ENCODE measurements around the gene INSL6.
"Not testable (repeated sequence)": the region's sequence is repeated elsewhere in the genome, so short reads cannot be mapped to it uniquely, and the experiment has no call there.

Gene INSL6, protein sequence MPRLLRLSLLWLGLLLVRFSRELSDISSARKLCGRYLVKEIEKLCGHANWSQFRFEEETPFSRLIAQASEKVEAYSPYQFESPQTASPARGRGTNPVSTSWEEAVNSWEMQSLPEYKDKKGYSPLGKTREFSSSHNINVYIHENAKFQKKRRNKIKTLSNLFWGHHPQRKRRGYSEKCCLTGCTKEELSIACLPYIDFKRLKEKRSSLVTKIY

DNA sequence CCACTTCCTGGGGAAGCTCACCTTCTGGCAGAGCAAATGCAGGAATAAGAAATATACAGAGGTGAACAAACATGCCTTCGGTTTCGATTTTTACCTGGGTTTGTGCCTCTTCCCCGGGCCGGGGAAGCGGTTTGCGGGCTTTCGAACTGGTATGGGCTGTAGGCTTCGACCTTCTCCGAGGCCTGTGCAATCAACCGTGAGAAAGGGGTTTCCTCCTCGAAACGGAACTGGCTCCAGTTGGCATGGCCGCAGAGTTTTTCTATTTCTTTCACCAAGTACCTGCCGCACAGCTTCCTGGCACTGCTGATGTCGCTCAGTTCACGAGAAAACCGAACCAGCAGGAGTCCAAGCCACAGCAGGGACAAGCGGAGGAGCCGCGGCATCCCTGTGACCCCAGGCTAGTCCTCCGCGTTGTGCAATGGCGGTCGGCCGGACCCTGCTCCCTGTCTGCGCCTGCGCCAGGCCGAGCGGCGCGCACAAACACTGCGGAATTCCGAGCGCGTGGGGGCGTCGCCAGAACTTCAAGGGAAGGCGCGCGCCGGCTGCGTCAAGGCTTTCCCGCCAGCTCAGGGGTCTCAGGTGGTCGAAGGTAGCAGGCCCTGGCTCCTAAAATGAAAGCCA, at the start of gene INSL6:
Gene INSL6, minus strand, starts transcription at position 420 of the 621 bp plus-strand sequence. Its CDS starts 37 bp downstream, at position 383.
- FAIRE-seq (no peak), DNase-seq (ENCODE audit: extremely low spot score, insufficient read length, low read depth) (no peak)

DNA sequence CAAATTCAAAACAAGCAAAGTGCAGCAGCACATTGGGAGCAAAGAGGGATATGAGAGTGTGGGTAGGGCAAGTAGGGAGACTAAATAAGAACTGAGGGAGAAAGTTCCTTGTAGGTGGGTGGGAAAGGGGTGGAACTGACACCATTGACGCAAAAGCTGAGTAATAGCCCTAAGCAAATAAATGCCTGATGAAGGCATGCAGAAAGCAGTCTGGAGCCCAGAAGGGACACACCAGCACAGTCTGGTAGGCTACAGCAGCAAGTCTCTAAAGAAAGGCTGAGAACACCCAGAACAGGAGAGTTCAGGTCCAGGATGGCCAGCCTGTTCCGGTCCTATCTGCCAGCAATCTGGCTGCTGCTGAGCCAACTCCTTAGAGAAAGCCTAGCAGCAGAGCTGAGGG, 45.8 kb upstream of the INSL6 start, which contains the start of gene INSL4:
Gene INSL4, plus strand, starts transcription at position 208 of the 400 bp plus-strand sequence. Its CDS starts 105 bp downstream, at position 313.
- no peak for DNase-seq (ENCODE audit: extremely low spot score, insufficient read length, low read depth)
- FAIRE-seq = no peak

DNA sequence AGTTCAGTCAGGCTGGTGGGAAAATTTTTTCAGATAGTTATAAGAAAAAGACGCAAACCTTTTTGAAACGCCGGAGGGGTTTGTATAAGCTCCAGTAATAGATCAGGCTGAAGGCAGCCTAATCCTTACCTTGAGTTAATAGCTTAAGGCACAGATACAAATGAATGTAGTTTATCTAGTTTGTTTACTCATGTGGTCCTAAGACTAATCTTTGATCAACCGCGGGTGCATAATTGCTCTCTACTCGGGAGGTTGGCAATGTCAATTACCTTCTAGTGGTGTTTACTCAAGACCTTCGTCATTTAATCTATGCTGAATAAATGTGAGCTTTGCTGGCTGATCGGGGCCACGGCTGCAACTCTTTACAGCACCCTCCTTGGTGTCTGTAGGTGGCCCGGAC, 45.1 kb upstream of the INSL6 start:
- DNase-seq (ENCODE audit: extremely low spot score, insufficient read length, low read depth) = no peak
- FAIRE-seq = no peak

DNA sequence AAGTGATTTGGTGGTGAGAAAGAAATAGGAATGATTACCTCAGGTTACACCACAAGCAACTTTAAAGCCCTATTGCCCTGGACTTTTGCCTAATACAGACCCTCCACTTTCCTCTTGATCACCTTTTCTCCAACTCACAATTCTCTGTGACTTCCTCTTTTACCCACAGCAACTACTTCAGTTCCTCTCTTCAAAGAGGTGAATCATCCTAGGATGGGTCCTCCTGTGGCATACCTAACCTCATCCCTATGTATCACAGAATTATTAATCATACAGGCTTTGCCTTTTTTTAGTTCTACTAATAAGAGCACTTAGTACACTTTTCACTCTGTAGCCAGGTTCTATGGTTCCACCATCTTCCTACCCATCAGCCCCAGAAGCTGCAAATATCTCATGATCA, 19.6 kb upstream of the INSL6 start:
- FAIRE-seq (no peak), DNase-seq (ENCODE audit: extremely low spot score, insufficient read length, low read depth) (no peak)

DNA sequence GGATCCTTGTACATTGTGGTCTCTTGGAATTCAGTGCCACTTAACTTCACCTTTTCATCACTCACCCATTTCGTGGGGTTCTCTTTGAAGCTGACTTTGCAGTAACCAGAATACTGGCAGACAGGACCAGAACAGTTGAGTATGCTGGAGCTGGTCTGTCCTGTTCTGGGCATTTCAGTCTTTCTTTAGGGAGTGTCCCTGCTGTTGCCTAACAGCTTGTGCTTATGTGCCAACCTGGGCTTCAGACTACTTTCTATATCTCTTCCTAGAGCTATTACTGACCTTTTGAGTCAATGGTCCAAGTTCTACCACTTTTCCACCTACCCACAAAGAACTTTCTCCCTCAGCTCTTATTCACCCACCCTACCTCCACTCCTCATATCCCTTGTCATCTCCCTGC, 10.0 kb upstream of the INSL6 start:
- DNase-seq (ENCODE audit: extremely low spot score, insufficient read length, low read depth) (no peak), FAIRE-seq (no peak)

DNA sequence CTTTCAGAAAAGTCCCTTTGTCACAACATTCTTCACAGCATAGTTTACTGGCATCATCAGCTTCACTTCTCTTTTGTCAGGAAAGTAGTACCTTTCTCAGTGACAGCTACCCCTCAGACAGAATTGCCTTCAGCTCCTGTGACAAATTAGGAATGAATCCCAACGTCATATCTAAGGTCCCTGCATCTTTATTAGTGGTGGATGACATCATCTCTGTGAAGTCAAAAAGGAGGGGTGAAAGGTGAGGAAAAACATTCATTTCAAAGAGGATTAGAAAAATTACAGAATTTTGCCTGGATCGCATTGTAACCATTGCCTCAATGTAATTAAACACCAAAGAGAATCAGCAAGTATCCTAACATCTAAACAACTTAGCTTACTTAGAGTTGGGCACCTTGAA, 7.9 kb upstream of the INSL6 start:
- DNase-seq (ENCODE audit: extremely low spot score, insufficient read length, low read depth) = no peak
- no peak for FAIRE-seq

DNA sequence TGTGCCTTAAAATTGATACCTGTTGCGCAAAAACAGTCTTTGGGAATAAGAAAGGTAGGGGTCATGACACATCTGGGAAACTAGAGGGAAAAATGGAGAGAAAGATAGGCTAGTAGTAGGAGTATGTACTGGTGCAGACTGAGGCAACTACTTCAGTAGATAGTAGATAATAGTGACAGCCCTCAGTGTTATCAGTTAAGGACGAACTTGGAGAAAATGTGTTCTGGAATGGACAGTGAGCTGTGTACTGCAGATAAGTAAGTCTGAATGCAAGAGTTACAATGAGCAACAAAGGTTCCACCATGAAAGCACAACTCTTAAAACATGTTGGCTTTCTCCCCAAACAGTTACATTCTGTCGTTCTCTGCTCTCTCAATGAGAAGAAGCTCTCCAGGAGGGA, 6.5 kb upstream of the INSL6 start:
- DNase-seq (ENCODE audit: extremely low spot score, insufficient read length, low read depth) = no peak
- no peak for FAIRE-seq

DNA sequence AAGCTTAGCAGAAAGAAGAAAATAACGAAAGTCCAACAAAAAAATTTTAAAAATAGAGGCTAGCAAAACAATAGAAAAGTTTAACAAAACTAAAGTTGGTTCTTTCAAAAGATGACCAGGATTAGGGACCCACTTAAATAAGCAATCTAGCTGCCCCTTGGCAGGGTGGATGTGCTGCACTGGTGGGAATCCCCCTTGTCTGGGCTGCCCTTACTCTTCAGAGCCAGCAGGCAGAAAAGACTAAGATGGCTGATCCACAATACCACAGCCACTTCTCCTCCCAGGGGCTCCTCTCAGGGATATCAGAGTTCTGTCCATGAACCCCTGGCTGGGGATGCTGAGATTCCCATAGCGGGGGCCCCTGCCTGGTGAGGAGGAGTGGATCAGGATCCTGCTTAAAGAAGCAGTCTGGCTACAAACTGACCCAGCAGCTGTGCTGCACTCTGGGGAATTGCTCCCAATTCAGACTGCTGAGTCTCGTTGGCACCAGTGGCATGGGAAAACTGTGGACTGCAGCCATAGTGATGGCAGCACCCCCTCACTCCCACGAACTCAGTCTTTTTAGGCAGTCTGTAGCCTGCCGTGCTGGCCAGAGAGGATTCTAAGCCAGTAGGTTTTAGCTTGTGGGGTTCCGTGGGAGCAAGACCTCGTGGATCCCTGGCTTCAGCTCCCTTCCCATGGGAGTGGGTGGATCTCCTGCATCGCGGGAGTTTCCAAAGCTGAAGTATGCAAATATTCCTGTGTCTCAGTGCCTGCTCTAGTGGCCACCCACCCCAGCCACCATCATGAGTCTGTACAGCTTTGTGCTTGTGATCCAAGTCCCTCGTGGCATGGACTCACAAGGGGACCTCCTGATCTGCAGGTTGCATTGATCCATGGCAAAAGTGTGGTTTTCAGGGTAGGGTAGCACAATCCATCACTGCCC, 2.9 kb upstream of the INSL6 start:
- no peak for DNase-seq (ENCODE audit: extremely low spot score, insufficient read length, low read depth)

DNA sequence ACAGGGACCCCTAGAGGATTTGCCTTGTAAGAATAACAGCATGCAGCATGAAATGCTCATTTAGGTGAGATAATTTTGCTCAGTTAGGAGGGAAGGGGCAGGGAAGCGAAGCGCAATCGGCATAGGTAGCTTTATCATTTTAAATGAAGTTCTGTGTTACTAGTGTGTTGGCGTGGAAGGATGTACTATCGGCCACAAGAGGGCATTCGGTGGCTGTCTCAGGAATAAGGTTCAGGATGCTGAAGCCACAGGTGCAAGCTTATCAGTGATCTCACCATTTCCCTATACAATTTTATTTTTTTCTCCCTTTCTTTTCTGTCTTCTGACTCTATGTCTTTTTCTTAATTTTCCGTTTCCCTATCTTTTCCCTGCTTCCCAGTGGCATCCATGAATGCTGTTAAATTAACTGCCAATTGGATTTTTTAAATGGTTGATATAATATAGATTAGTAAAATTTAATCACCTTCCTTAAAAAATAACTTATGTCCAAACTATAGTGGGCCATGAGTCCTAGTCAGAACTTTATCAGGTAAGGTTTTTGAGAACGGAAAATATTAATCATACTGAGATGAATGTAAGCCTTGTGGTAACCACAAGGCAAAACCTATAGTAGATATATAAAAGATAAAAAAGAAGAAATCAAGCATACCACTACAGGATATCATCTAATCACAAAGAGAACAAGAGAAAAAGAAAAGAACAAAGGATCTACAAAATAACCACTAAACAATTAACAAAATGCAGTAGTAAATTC, 1.2 kb upstream of the INSL6 start:
- FAIRE-seq (peak; percentile 90), DNase-seq (ENCODE audit: extremely low spot score, insufficient read length, low read depth) (peak; percentile 25)

More for the DNA sequence above, 2.9 kb upstream of the INSL6 start:
- FAIRE-seq = no peak

DNA sequence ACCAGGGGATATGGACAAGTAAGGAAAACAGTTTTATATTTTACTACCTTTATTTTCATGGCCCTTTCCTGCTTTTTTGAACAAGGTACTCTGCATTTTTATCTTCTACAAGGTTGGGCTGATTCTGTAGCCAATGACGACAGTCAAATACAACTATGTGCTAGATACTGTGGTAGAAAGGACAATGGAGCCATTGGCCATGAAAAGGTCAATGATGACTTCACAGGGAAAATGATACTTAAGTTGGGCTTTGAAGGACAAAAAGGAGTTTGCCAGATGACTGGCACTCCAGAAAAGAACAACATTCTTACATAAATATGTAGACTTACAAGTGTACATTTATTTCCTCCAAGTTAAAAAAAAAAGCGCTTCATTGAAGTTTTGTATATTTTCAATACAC, 663 bp downstream of the INSL6 start:
- DNase-seq (ENCODE audit: extremely low spot score, insufficient read length, low read depth) = no peak
- no peak for FAIRE-seq

DNA sequence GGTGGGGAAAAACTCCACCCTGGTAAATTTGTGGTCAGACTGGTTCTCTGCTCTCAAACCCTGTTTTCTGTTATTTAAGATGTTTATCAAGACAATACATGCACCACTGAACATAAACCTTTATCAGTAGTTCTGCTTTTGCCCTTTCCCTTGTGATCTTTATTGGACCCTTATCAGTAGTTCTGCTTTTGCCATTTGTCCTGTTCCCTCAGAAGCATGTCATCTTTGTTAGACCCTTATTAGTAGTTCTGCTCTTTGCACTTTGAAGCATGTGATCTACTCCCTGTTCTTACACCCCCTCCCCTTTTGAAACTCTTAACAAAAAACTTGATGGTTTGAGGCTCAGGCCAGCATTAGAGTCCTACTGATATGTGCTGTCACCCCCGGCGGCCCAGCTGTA, 4.8 kb downstream of the INSL6 start:
- DNase-seq (ENCODE audit: extremely low spot score, insufficient read length, low read depth); FAIRE-seq: not testable (repeated sequence)

DNA sequence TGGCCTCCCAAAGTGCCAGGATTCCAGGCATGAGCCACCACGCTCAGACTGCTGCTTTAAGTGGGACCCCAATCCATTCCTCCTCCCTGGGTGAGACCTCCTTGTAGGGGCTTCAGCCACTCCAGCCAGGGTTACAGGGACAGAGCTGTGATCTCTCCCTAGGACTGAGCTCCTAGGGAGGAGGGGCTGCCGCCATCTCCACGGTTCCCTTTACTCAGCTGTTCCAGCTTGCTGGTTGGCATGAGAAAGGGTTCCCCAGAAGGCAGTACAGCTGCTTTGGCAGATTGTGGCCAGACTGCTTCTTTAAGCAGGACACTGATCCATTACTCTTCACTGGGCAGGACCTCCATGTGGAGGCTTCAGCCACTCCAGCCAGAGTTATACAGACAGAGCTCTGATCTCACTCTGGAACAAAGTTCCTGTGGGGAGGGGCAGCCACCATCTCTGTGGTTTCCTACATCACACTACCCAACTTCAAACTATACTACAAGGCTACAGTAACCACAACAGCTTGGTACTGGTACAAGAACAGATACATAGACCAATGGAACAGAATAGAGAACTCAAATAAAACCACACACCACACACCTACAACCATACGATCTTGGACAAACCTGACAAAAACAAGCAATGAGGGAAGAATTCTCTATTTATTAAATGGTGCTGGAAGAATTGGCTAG, 7.2 kb downstream of the INSL6 start:
- FAIRE-seq (no peak), DNase-seq (ENCODE audit: extremely low spot score, insufficient read length, low read depth) (no peak)

DNA sequence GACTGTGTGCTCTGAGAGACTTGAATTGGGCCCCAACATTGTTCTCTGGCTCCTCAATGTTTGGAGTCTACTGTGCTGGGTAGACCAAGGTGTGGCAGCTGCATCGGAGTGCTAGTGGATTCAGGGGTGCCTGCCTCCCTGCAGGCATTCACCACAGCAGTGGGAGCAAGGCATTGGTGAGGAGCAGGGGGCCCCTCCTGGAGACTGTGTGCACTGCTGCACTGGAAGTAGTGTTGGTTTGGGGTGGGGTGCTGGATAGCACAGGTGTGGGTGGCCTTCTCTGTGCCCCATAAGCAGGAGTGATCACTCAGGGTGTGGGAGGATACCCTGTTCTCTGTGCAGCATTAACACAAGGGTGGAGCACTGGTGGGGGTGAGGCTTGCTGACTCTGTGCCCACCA, 39.2 kb downstream of the INSL6 start:
- FAIRE-seq = no peak

DNA sequence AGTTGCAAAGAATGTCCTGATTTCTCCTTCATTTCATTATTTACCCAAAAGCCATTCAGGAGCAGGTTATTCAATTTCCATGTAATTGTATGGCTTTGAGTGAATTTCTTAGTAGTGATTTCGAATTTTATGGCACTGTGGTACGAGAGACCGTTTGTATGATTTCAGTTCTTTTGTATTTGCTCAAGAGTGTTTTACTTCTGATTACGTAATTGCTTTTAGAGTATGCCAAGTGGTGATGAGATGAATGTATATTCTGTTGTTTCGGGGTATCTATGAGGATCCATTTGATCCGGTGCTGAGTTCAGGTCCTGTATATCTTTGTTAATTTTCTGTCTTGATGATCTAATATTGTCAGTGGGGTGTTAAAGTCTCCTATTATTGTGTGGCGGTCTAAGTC, 41.2 kb downstream of the INSL6 start:
- no peak for FAIRE-seq
- no peak for DNase-seq (ENCODE audit: extremely low spot score, insufficient read length, low read depth)

More for the DNA sequence above, 39.2 kb downstream of the INSL6 start:
- no peak for DNase-seq (ENCODE audit: extremely low spot score, insufficient read length, low read depth)

DNA sequence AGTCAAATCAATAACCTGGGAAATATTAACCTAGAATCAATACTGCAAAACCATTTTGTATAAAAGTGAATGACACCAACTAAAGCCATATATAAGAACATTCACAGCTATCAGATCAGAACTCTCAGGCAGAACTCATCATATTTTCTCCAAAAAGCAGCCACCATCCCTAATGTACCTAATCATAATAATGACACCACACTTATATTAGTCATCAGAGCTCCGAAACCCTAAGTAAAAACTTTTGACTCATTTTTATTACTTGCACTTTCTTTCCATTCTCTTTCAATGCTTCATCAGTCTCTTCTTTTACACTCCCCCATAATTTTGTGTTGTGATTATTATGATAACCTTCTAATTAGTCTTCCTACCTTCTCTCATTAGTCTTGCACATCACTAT, 45.3 kb downstream of the INSL6 start:
- FAIRE-seq (no peak), DNase-seq (ENCODE audit: extremely low spot score, insufficient read length, low read depth) (no peak)

DNA sequence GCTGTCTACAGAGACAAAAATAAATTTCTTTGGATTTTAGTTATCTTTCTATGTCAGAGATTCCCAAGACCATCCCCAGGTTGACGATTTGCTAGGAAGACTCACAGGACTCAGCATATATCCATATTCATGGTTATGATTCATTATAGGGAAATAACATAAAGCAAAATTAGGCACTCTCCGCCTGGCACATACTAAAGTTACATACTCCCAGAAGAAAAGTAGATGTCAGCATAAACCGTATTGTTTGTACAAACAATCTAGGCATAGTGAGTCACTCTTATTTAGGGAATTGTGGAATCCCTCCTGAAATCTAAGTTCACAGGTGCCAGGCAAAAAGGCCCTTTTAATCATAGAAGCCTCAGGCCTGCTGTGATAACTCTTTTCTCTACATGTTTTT, 62.9 kb downstream of the INSL6 start:
- no peak for FAIRE-seq

DNA sequence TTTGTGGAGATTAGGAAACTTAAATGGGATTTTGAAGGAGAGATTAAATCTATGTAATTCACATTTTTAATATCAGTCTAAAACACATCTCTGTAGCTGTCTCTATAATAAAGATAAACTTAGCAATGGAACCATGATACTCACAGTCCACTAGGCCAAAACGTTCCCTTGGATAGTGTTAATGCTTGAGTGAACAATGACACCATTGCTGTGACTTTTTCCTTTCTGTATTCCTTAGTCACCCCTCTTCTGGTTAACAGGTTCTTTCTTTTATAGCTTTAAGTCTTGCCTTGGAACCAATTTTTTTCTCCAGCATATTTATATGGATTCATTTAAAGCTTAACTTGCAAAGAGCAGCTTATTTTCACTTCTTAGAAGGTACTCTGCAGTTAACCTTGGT, 63.3 kb downstream of the INSL6 start:
- no peak for DNase-seq (ENCODE audit: extremely low spot score, insufficient read length, low read depth)
- FAIRE-seq = peak; percentile 33

More for the DNA sequence above, 62.9 kb downstream of the INSL6 start:
- no peak for DNase-seq (ENCODE audit: extremely low spot score, insufficient read length, low read depth)

DNA sequence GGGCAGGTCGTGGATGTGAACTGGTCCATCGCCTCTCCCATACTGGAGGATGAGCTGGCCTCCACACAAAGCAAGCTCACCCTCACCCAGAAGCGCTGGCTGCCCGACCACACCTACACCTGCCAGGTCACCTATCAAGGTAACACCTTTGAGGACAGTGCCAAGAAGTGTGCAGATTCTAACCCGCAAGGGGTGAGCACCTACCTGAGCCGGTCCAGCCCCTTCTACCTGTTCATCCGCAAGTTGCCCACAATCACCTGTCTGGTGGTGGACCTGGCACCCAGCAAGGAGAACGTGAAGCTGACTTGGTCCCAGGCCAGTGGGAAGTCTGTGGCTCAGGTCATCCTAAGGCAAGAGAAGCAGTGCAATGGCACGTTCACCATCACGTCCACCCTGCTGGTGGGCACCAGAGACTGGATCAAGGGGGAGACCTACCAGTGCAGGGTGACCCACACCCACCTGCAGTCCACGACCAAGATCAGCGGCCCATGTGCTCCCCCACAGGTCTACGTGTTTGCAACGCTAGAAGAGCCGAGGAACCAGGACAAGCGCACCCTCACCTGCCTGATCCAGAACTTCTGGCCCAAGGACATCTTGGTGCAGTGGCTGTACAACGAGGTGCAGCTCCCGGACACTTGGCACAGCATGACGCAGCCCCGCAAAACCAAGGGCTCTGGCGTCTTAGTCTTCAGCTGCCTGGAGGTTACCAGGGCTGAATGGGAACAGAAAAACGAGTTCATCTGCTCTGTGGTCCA, 71.3 kb downstream of the INSL6 start:
- no peak for FAIRE-seq
- no peak for DNase-seq (ENCODE audit: extremely low spot score, insufficient read length, low read depth)
